ENCODE measurements around the gene UNC5B. TPM values are rescaled to one million over a fixed set of nuclear protein-coding genes. Genes with fewer than 3 reads are reported as not detected.
"Not testable (repeated sequence)": the region's sequence is repeated elsewhere in the genome, so short reads cannot be mapped to it uniquely, and the experiment has no call there.

Gene UNC5B
- polyA plus RNA-seq, 3 donors: 0.04 to 0.72 TPM; not detected in 1

DNA sequence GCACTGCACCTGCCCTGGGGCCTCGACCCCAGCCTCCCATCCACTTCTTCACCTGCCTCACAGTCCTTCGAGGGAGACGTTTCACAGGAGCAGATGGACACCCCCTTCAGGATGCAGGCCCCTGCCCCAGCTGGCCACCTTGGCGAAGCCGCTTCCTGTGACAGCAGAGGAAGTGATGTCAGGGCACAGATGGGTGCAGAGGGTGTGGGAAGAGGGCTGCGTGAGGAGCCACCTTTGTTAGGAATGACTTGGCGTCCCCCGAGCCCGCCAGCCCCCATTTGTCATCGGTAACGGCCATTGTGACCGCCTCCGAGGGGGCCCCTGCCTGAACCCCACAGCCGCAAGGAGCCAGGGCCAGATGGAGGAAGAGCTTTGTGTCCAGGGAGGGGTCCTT lies 59.3 kb downstream of the UNC5B start:
- Histone ChIP-seq H3K4me2 (replicated peaks; ENCODE audit: extremely low read depth, low read length, poor library complexity, severe bottlenecking) (no peak overlapping the region), H3K27ac (ENCODE audit: low read depth in 1 of 2, low read length in 2 of 2) (no peak overlapping the region), H3K27me3 (ENCODE audit: control insufficient read depth in 2 of 2, insufficient read depth in 2 of 2, low read length in 2 of 2) (no peaks in the 10 kb centered on the region), H3K4me3 (replicated peaks in 1 of 3; ENCODE audit: low read depth in 2 of 3, low read length in 3 of 3) (no peak overlapping the region), H3K79me2 (ENCODE audit: insufficient read depth, low read length) (no peaks in the 10 kb centered on the region), H3K36me3 (replicated peaks in 1 of 2; ENCODE audit: control insufficient read depth in 1 of 2, insufficient read depth in 2 of 2, low read length in 2 of 2) (no peaks in the 10 kb centered on the region), H3K9me3 (replicated peaks in 1 of 2; ENCODE audit: control insufficient read depth in 1 of 2, insufficient read depth in 1 of 2, low read length in 2 of 2) (no peaks in the 10 kb centered on the region), H2AFZ (ENCODE audit: insufficient read depth, low read depth, low read length, poor library complexity, severe bottlenecking) (peak overlapping the region; percentile 65), H3K4me1 (ENCODE audit: control insufficient read depth in 1 of 2, insufficient read depth in 2 of 2, low read length in 2 of 2) (peaks cover 18 to 25% of the 10 kb centered on the region in 2 donors), H3K9ac (ENCODE audit: insufficient read depth, low read length, poor library complexity, severe bottlenecking) (no peak overlapping the region), H4K20me1 (ENCODE audit: insufficient read depth, low read length) (no peaks in the 10 kb centered on the region)
- H3K27ac Mint-ChIP-seq: peak overlapping the region in 1 of 7 donors; percentile 20
- intact Hi-C loops (cut with micrococcal nuclease): no loop called here
- 11% methylated on average over 4 of the region's 14 CpGs for WGBS (ENCODE audit: insufficient coverage)
- TF ChIP-seq, protein P1, sequence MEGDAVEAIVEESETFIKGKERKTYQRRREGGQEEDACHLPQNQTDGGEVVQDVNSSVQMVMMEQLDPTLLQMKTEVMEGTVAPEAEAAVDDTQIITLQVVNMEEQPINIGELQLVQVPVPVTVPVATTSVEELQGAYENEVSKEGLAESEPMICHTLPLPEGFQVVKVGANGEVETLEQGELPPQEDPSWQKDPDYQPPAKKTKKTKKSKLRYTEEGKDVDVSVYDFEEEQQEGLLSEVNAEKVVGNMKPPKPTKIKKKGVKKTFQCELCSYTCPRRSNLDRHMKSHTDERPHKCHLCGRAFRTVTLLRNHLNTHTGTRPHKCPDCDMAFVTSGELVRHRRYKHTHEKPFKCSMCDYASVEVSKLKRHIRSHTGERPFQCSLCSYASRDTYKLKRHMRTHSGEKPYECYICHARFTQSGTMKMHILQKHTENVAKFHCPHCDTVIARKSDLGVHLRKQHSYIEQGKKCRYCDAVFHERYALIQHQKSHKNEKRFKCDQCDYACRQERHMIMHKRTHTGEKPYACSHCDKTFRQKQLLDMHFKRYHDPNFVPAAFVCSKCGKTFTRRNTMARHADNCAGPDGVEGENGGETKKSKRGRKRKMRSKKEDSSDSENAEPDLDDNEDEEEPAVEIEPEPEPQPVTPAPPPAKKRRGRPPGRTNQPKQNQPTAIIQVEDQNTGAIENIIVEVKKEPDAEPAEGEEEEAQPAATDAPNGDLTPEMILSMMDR (IDR thresholded peaks at IDR 0.05): no peak
- DNase-seq: peak in 1 of 3 donors; percentile 17
- H3K36me3 Mint-ChIP-seq: no peaks in the 10 kb centered on the region
- H3K9me3 Mint-ChIP-seq: peaks cover 0 to 2% (median 0%) of the 10 kb centered on the region in 7 donors
- H3K4me3 Mint-ChIP-seq: no peak overlapping the region
- H3K4me1 Mint-ChIP-seq: peaks cover 22% of the 10 kb centered on the region
- peaks cover 0 to 1% (median 0%) of the 10 kb centered on the region in 3 donors for H3K27me3 Mint-ChIP-seq (ENCODE audit: low read depth in 3 of 3)

DNA sequence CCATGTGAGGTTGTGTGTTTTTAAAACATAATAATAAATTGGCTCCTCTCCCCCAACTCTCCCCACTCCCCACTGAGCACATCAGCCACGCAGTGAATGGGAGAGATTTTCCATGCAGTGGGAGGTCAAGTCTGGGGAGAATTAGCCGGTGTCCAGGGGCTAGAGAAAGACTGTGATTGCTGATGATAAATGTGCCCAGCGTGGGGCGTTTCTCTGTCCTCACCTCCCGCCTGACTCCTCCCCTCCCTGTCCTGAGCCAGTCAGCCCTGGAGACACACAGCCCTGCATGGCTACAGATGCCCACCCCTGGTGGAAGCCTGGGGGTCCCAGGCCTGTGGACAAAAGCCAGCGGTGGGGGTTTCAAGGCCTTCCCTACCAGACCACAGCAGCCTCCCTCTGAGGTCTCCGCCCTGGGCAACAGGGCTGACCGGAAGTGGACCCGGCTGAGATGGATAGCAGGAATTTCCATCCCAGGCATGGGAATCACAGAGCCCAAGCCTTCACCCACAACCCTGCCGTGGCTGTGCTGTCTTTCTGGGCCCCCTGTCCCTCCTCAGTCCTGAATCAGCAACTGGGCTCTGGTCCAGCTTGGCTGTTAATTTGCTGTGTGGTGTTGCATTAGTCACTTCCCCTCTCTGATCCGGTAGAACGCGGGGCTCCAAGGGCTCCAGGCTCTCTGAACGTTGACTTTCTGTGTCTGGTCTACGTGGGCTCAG lies 59.8 kb downstream of the UNC5B start:
- peaks cover 0 to 1% (median 0%) of the 10 kb centered on the region in 3 donors for H3K27me3 Mint-ChIP-seq (ENCODE audit: low read depth in 3 of 3)
- H3K36me3 Mint-ChIP-seq: no peaks in the 10 kb centered on the region
- no peaks in the 10 kb centered on the region for H3K36me3 ChIP-seq (replicated peaks in 1 of 2; ENCODE audit: control insufficient read depth in 1 of 2, insufficient read depth in 2 of 2, low read length in 2 of 2)
- intact Hi-C loops (cut with micrococcal nuclease): no loop called here
- H3K4me1 ChIP-seq (ENCODE audit: control insufficient read depth in 1 of 2, insufficient read depth in 2 of 2, low read length in 2 of 2): peaks cover 18 to 25% of the 10 kb centered on the region in 2 donors
- H4K20me1 ChIP-seq (ENCODE audit: insufficient read depth, low read length): no peaks in the 10 kb centered on the region
- no peak overlapping the region for H3K4me2 ChIP-seq (replicated peaks; ENCODE audit: extremely low read depth, low read length, poor library complexity, severe bottlenecking)
- H3K9me3 Mint-ChIP-seq: peaks cover 0 to 2% (median 0%) of the 10 kb centered on the region in 7 donors
- H3K9ac ChIP-seq (ENCODE audit: insufficient read depth, low read length, poor library complexity, severe bottlenecking): no peak overlapping the region
- H3K27ac Mint-ChIP-seq: no peak overlapping the region
- peak; percentile 18 to 59 (median 24) for DNase-seq
- TF ChIP-seq, protein P1 (IDR thresholded peaks at IDR 0.05): no peak
- WGBS (ENCODE audit: insufficient coverage): 67% methylated on average over 3 of the region's 15 CpGs
- H2AFZ ChIP-seq (ENCODE audit: insufficient read depth, low read depth, low read length, poor library complexity, severe bottlenecking): peak overlapping the region; percentile 65
- no peaks in the 10 kb centered on the region for H3K79me2 ChIP-seq (ENCODE audit: insufficient read depth, low read length)
- H3K4me3 ChIP-seq (replicated peaks in 1 of 3; ENCODE audit: low read depth in 2 of 3, low read length in 3 of 3): no peak overlapping the region
- H3K4me3 Mint-ChIP-seq: no peak overlapping the region
- no peaks in the 10 kb centered on the region for H3K27me3 ChIP-seq (ENCODE audit: control insufficient read depth in 2 of 2, insufficient read depth in 2 of 2, low read length in 2 of 2)
- peaks cover 22% of the 10 kb centered on the region for H3K4me1 Mint-ChIP-seq
- H3K9me3 ChIP-seq (replicated peaks in 1 of 2; ENCODE audit: control insufficient read depth in 1 of 2, insufficient read depth in 1 of 2, low read length in 2 of 2): no peaks in the 10 kb centered on the region
- H3K27ac ChIP-seq (ENCODE audit: low read depth in 1 of 2, low read length in 2 of 2): no peak overlapping the region

DNA sequence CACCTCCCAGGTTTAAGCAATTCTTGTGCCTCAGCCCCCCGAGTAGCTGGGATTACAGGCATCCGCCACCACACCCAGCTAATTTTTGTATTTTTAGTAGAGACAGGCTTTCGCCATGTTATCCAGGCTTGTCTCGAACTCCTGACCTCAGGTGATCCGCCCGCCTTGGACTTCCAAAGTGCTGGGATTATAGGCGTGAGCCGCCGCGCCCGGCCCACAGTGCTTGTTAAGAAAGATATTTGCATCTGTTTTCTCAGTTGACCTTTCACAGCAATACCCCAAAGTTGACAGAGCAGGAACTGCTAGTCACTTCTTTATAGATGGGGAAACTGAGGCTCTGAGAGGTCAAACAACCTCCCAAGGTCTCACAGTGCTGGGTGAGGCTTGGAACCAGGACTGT lies 60.6 kb downstream of the UNC5B start:
- H3K36me3 ChIP-seq (replicated peaks in 1 of 2; ENCODE audit: control insufficient read depth in 1 of 2, insufficient read depth in 2 of 2, low read length in 2 of 2); H3K4me2 ChIP-seq (replicated peaks; ENCODE audit: extremely low read depth, low read length, poor library complexity, severe bottlenecking); H3K9ac ChIP-seq (ENCODE audit: insufficient read depth, low read length, poor library complexity, severe bottlenecking); intact Hi-C loops (cut with micrococcal nuclease); H3K4me3 Mint-ChIP-seq; H3K27me3 ChIP-seq (ENCODE audit: control insufficient read depth in 2 of 2, insufficient read depth in 2 of 2, low read length in 2 of 2); H3K4me3 ChIP-seq (replicated peaks in 1 of 3; ENCODE audit: low read depth in 2 of 3, low read length in 3 of 3); H3K9me3 Mint-ChIP-seq; H4K20me1 ChIP-seq (ENCODE audit: insufficient read depth, low read length); H2AFZ ChIP-seq (ENCODE audit: insufficient read depth, low read depth, low read length, poor library complexity, severe bottlenecking); H3K36me3 Mint-ChIP-seq; H3K9me3 ChIP-seq (replicated peaks in 1 of 2; ENCODE audit: control insufficient read depth in 1 of 2, insufficient read depth in 1 of 2, low read length in 2 of 2); DNase-seq; H3K79me2 ChIP-seq (ENCODE audit: insufficient read depth, low read length); H3K27ac ChIP-seq (ENCODE audit: low read depth in 1 of 2, low read length in 2 of 2); H3K27me3 Mint-ChIP-seq (ENCODE audit: low read depth in 3 of 3): not testable (repeated sequence)
- 80% methylated on average over 2 of the region's 11 CpGs for WGBS (ENCODE audit: insufficient coverage)
- H3K27ac Mint-ChIP-seq: peak overlapping the region in 2 of 7 donors; percentile 64 to 68
- peaks cover 18 to 25% of the 10 kb centered on the region in 2 donors for H3K4me1 ChIP-seq (ENCODE audit: control insufficient read depth in 1 of 2, insufficient read depth in 2 of 2, low read length in 2 of 2)
- H3K4me1 Mint-ChIP-seq: peaks cover 22% of the 10 kb centered on the region

Data from CD14-positive monocyte (primary cell).